ENCODE data around the gene NELFCD. TPM values are rescaled to one million over a fixed set of nuclear protein-coding genes. Genes with fewer than 3 reads are reported as not detected.

The NELFCD gene
- total and polyA plus RNA-seq, 10 of the 15 experiments (the other 5 are each of a cell fraction or from before 2014, with no cell fraction given), result 8.9 to 109 (median 82.9) TPM

GRCh38 chr20:59032023-59032712 lies 51.1 kb downstream of the NELFCD start, which contains the start of gene ATP5F1E (continued):
- TF ChIP-seq USF2 (IDR thresholded peaks at IDR 0.05; ENCODE audit: borderline replicate concordance, low read depth, low read length) (no peak), RUNX3 (IDR thresholded peaks at IDR 0.05; ENCODE audit: low read length) (peak; percentile 84), IRF4 (IDR thresholded peaks at IDR 0.05; ENCODE audit: low read depth, low read length) (no peak), ZNF207 (IDR thresholded peaks at IDR 0.05; ENCODE audit: borderline replicate concordance) (no peak), ZNF687 (IDR thresholded peaks at IDR 0.05) (peak; percentile 95), RAD21 (IDR thresholded peaks at IDR 0.05; ENCODE audit: insufficient read depth, low read depth, low read length) (no peak), PKNOX1 (IDR thresholded peaks at IDR 0.05) (peak; percentile 97), RELA (IDR thresholded peaks at IDR 0.05; ENCODE audit: borderline replicate concordance, partially characterized antibody) (no peak), EP300 (IDR thresholded peaks at IDR 0.05; ENCODE audit: borderline replicate concordance in 1 of 2, control insufficient read depth in 1 of 2, low read depth in 2 of 2, low read length in 2 of 2) (peak in 1 of 2 experiments; percentile 48; a peak in 2 of 4 replicates), BCLAF1 (IDR thresholded peaks at IDR 0.05) (no peak), NR2C1 (IDR thresholded peaks at IDR 0.05) (peak; percentile 72), MAX (IDR thresholded peaks at IDR 0.05; ENCODE audit: low read depth, low read length) (peak; percentile 60), SMARCA5 (IDR thresholded peaks at IDR 0.05) (0 out of 2 replicates have a peak, but pooled peaks have one; percentile 54), HDGF (IDR thresholded peaks at IDR 0.05) (no peak), NKRF (conservative IDR thresholded peaks at IDR 0.05) (peak; percentile 65), KLF5 (IDR thresholded peaks at IDR 0.05; ENCODE audit: partially characterized antibody) (peak; percentile 64), LARP7 (IDR thresholded peaks at IDR 0.05) (peak; percentile 86)
